Measurements from ENCODE around the gene PIK3R6.

Gene PIK3R6

DNA sequence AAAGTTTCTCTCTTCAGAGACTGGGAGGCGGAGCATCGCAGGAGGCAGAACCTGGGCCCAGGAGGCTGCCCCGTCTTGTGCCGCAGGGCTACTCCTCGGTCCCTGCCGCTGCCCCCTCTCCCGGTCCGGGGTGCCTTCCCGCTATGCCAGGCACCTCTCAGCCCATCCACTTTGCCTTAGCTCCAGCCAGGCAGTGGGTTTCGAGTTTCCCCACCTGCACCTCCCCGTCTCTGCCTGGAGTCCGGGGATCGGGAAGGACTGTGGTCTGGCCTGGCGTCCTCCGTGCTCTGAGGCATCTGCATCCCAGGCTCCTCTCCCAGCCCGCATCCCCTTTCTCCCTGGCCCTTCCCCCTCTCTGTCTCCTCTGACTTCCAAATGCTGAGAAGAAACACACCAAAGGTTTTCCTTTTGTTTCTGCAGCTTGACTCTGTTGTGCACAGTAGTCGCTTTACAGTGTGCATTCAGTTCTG, 26.8 kb upstream of the PIK3R6 start:
- no peak for DNase-seq (ENCODE audit: low read depth in 2 of 2)
- peak overlapping the region in 1 of 2 donors; percentile 32 for H3K4me3 ChIP-seq (replicated peaks in 1 of 2; ENCODE audit: low read depth in 2 of 2, low read length in 2 of 2)
- TF ChIP-seq, protein P1, sequence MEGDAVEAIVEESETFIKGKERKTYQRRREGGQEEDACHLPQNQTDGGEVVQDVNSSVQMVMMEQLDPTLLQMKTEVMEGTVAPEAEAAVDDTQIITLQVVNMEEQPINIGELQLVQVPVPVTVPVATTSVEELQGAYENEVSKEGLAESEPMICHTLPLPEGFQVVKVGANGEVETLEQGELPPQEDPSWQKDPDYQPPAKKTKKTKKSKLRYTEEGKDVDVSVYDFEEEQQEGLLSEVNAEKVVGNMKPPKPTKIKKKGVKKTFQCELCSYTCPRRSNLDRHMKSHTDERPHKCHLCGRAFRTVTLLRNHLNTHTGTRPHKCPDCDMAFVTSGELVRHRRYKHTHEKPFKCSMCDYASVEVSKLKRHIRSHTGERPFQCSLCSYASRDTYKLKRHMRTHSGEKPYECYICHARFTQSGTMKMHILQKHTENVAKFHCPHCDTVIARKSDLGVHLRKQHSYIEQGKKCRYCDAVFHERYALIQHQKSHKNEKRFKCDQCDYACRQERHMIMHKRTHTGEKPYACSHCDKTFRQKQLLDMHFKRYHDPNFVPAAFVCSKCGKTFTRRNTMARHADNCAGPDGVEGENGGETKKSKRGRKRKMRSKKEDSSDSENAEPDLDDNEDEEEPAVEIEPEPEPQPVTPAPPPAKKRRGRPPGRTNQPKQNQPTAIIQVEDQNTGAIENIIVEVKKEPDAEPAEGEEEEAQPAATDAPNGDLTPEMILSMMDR (IDR thresholded peaks at IDR 0.05; ENCODE audit: low read depth, low read length), result no peak

DNA sequence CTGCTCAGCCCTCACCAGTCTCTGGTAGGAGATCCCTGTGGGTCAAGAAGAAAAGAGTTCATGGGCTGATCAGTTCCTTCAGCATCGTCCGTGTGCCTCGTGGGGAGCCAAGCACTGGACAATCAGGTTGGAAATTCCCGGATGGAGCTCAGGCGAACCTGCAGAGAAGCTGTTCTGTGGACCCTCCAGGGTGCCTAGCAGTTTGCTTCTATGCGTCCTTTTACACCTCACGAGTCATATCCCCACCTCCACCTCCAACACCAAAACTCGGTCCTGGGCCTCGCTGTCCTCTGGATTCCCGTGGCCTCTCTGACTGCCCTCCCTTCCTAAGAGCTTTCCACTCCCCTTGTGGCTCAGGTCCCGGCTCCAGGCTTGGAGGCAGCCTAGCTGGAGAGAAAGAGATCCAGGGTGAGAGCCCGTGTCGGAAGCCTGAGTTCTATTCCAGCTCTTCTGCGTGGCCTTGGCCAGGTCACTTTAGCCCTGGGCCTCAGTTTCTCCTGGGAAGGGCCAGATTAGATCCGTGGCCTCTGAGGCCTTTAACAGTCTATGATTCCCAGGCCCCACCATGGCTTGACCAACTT, 26.2 kb upstream of the PIK3R6 start:
- no peak for DNase-seq (ENCODE audit: low read depth in 2 of 2)
- TF ChIP-seq, protein P1 (IDR thresholded peaks at IDR 0.05; ENCODE audit: low read depth, low read length), result no peak
- H3K4me3 ChIP-seq (replicated peaks in 1 of 2; ENCODE audit: low read depth in 2 of 2, low read length in 2 of 2), result no peak overlapping the region

DNA sequence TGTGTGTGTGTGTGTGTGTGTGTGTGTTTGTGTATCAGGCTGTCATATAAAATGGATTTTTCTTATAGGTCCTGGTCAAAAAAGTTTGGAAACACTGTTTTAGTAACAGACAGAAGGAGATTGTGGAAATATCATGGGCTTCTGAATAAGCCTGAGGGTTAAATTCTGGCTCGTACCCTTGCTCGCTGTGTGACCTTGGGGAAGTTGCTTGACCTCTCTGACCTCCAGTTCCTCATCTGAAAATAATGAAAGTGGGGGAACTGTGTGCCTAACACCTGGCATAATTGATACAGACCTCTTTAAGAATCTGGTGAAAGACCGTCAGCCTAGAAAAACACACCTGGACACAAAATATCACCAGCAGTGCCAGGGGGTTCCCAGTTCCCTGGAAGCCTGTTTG, 25.6 kb upstream of the PIK3R6 start:
- TF ChIP-seq, protein P1 (IDR thresholded peaks at IDR 0.05; ENCODE audit: low read depth, low read length), result no peak
- DNase-seq (ENCODE audit: low read depth in 2 of 2), result no peak
- no peak overlapping the region for H3K4me3 ChIP-seq (replicated peaks in 1 of 2; ENCODE audit: low read depth in 2 of 2, low read length in 2 of 2)

DNA sequence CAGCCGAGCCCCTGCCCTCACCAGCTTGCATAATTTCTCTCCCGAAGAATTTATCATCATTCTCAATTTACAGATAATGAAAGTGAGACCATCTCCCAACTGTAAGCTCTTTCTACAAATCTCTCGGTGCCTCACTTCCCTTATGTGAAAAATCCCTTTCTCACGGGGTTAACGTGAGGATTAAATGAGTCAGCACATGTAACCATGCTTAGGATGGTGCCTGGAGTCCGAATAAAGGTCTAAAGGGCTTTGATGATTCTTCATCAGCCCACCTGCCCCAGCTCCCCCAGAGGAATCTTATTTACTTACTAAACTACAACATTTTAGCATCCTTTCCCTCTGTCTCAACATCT, 24.8 kb upstream of the PIK3R6 start:
- TF ChIP-seq, protein P1 (IDR thresholded peaks at IDR 0.05; ENCODE audit: low read depth, low read length), result no peak
- H3K4me3 ChIP-seq (replicated peaks in 1 of 2; ENCODE audit: low read depth in 2 of 2, low read length in 2 of 2), result no peak overlapping the region
- peak in 1 of 2 donors; percentile 23 for DNase-seq (ENCODE audit: low read depth in 2 of 2)

DNA sequence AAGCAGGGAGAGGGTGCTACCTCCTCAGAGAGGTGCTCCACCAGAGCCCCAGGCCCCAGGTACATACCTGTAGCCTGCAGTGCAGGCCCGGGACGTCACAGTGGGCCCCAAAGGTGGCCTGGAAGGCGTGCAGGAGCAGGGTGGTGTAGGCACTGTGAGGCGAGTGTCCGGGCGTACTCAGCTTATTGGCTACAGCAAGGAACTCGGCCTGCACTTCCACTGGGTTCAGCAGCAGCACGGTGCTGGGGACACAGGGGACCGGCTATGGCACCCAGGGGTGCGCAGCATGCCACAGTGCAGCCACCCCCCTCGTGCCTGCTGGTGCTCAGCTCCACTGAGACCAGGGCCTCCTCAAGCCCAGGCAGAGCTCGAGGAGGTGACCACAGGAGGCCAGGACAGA, 23.2 kb upstream of the PIK3R6 start:
- DNase-seq (ENCODE audit: low read depth in 2 of 2), result no peak
- TF ChIP-seq, protein P1 (IDR thresholded peaks at IDR 0.05; ENCODE audit: low read depth, low read length), result no peak
- H3K4me3 ChIP-seq (replicated peaks in 1 of 2; ENCODE audit: low read depth in 2 of 2, low read length in 2 of 2), result no peak overlapping the region

DNA sequence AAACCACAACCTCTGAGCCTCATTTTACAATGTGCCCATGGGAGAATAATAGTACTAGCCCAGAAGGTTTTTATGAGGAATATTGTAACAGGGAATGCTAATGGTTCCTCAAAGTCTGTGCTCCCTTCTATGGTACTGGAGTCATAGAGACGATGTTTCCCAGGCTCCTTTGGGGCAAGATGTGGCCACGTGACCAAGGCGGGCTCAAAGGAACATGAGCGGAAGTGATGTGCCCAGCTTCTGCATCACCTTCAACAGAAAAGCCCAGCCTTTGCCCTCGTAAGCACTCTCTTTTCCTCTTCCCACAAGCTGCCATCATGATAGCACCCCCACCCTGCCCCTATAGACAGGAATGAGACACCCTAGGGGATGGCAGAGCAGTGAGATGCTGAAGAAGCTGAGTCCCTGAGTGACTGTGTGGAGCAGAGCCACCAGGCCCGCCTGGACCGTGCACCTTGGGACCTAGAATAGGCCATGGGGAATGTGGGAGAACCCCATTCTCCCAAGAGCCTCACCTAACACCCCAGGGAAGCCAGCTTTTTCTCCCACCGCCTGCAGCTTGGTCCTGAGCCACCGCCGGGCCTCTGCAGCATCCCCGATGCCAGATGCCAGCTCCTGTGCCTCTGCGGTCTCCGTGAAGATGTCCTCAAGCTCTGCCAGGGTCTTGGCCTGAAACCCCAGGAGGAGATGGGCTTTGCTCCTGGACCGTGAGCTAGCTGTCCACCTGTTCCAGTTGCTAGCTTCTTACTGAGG, 22.2 kb upstream of the PIK3R6 start:
- TF ChIP-seq, protein P1 (IDR thresholded peaks at IDR 0.05; ENCODE audit: low read depth, low read length), result no peak
- H3K4me3 ChIP-seq (replicated peaks in 1 of 2; ENCODE audit: low read depth in 2 of 2, low read length in 2 of 2), result no peak overlapping the region
- DNase-seq (ENCODE audit: low read depth in 2 of 2), result no peak

Data from cardiac fibroblast (primary cell).